SK-N-SH (cell line): ENCODE data around the gene CRYBA1. TPM values are rescaled to one million over a fixed set of nuclear protein-coding genes. Genes with fewer than 3 reads are reported as not detected.
"Not testable (repeated sequence)": the region's sequence is repeated elsewhere in the genome, so short reads cannot be mapped to it uniquely, and the experiment has no call there.

Experiments used
- CTCF ChIA-PET: fragments of 300-600, 350-600 bp; formaldehyde crosslinking; extraction: SDS; loops from one replicate; lab custom pipeline; 2021; lab: Yijun Ruan, JAX
- POLR2A ChIA-PET: fragments of 350-600 bp; sonication (Branson Sonifier 250); formaldehyde crosslinking; extraction: SDS; loops from one replicate; lab custom pipeline; 2020; ENCODE audit warnings: antibody characterized with exemption, inconsistent platforms; lab: Yijun Ruan, JAX
- DNase-seq: peaks from one replicate; pipeline ENCODE4 v3.0.0; 2012
- H2AFZ ChIP-seq: fragments of 200-600 bp; sonication (generic); 2 replicates; pipeline ENCODE4 v1.8.1; 2016; ENCODE audit warnings: antibody characterized with exemption, mild to moderate bottlenecking, low read depth
- H3F3A ChIP-seq: fragments of 200-600 bp; sonication (generic); replicated peaks from 2 replicates; pipeline ENCODE3; 2016; ENCODE audit warnings: antibody characterized with exemption, mild to moderate bottlenecking; ENCODE audit not compliant: insufficient read depth
- H3K27ac ChIP-seq, 2 experiments: fragments of 200-500 bp in 1 of 2; fragments of 200-600 bp in 1 of 2; sonication (Bioruptor generic) in 1 of 2; sonication (generic), shearing (Covaris generic) in 1 of 2; 2 replicates each; pipeline versions ENCODE4 v1.5.1 to v1.6.1; 2014 to 2016; ENCODE audit warnings: low read depth in 2 of 2, inconsistent platforms in 1 of 2, low read length in 1 of 2, mild to moderate bottlenecking in 1 of 2, mixed read lengths in 1 of 2
- H3K27me3 ChIP-seq: fragments of 200-600 bp; sonication (generic), shearing (Covaris generic); 2 replicates; pipeline ENCODE4 v1.6.1; 2016; ENCODE audit warnings: mixed run types; ENCODE audit not compliant: insufficient read depth
- H3K36me3 ChIP-seq, 2 experiments: fragments of 200-500 bp in 1 of 2; fragments of 200-600 bp in 1 of 2; sonication (Bioruptor generic) in 1 of 2; sonication (generic) in 1 of 2; replicated peaks in 1 of 2; 2 replicates each; pipeline versions ENCODE3 to v1.5.1; 2014 to 2016; ENCODE audit warnings: low read length in 1 of 2, mild to moderate bottlenecking in 1 of 2; ENCODE audit not compliant: insufficient read depth in 2 of 2, control insufficient read depth in 1 of 2
- H3K4me1 ChIP-seq, 2 experiments: fragments of 200-500 bp in 1 of 2; fragments of 200-600 bp in 1 of 2; sonication (Bioruptor generic) in 1 of 2; sonication (generic), shearing (Covaris generic) in 1 of 2; 2 replicates each; pipeline versions ENCODE4 v1.5.1 to v1.6.1; 2014 to 2016; ENCODE audit warnings: low read depth in 1 of 2, low read length in 1 of 2, mixed run types in 1 of 2; ENCODE audit not compliant: insufficient read depth in 2 of 2, control insufficient read depth in 1 of 2
- H3K4me2 ChIP-seq: fragments of 200-600 bp; sonication (generic), shearing (Covaris generic); 2 replicates; pipeline ENCODE4 v1.6.1; 2017; ENCODE audit warnings: mixed run types
- H3K4me3 ChIP-seq, 2 experiments: fragments of 200-500 bp in 1 of 2; fragments of 200-600 bp in 1 of 2; sonication (Bioruptor generic) in 1 of 2; sonication (generic), shearing (Covaris generic) in 1 of 2; 2 replicates each; pipeline versions ENCODE4 v1.5.1 to v1.8.1; 2014 to 2016; ENCODE audit warnings: low read depth in 2 of 2, inconsistent platforms in 1 of 2, low read length in 1 of 2, mild to moderate bottlenecking in 1 of 2, mixed read lengths in 1 of 2, moderate library complexity in 1 of 2
- H3K79me2 ChIP-seq: fragments of 200-600 bp; sonication (generic); 2 replicates; pipeline ENCODE4 v1.8.1; 2017; ENCODE audit warnings: mild to moderate bottlenecking; ENCODE audit not compliant: insufficient read depth
- H3K9ac ChIP-seq: fragments of 200-600 bp; sonication (generic); 2 replicates; pipeline ENCODE4 v1.6.1; 2017; ENCODE audit warnings: mixed run types
- H3K9me2 ChIP-seq: fragments of 200-600 bp; sonication (generic); 2 replicates; pipeline ENCODE4 v1.6.1; 2017; ENCODE audit warnings: mixed run types
- H3K9me3 ChIP-seq: fragments of 200-600 bp; sonication (generic); 2 replicates; pipeline ENCODE4 v1.6.1; 2017; ENCODE audit warnings: mixed run types, mild to moderate bottlenecking, moderate library complexity
- H4K20me1 ChIP-seq: fragments of 200-600 bp; sonication (generic); 2 replicates; pipeline ENCODE4 v1.6.1; 2017; ENCODE audit warnings: mild to moderate bottlenecking, mixed run types; ENCODE audit not compliant: insufficient read depth
- CTCF ChIP-seq: fragments of 200-600 bp; sonication (generic); IDR thresholded peaks from 2 replicates; pipeline ENCODE4 v1.6.1; 2017; ENCODE audit warnings: antibody characterized with exemption, mild to moderate bottlenecking, moderate library complexity
- FOXJ3 ChIP-seq: sonication (generic); formaldehyde crosslinking; IDR thresholded peaks from 2 replicates; pipeline ENCODE4 v1.5.1; 2020; ENCODE audit warnings: mild to moderate bottlenecking, missing genetic modification reagents
- FOXM1 ChIP-seq: IDR thresholded peaks from 2 replicates; pipeline ENCODE4 v1.4.0; 2012; ENCODE audit warnings: low read depth, mild to moderate bottlenecking
- JUND ChIP-seq: IDR thresholded peaks from 2 replicates; pipeline ENCODE4 v1.4.0; 2012
- MEF2A ChIP-seq: IDR thresholded peaks from 2 replicates; pipeline ENCODE4 v1.4.0; 2012; ENCODE audit warnings: low read depth, borderline replicate concordance
- MXI1 ChIP-seq: IDR thresholded peaks from 2 replicates; pipeline ENCODE4 v1.6.1; 2012; ENCODE audit warnings: mild to moderate bottlenecking, low read depth, low read length, improper control_type of control experiment
- RAD21 ChIP-seq: IDR thresholded peaks from 2 replicates; pipeline ENCODE4 v1.6.1; 2012; ENCODE audit warnings: mild to moderate bottlenecking, low read length
- RXRA ChIP-seq: IDR thresholded peaks from 2 replicates; pipeline ENCODE4 v1.4.0; 2012; ENCODE audit warnings: low read depth, mild to moderate bottlenecking, borderline replicate concordance
- SMC3 ChIP-seq: IDR thresholded peaks from 2 replicates; pipeline ENCODE4 v1.6.1; 2012; ENCODE audit warnings: low read depth, low read length, improper control_type of control experiment
- USF1 ChIP-seq: IDR thresholded peaks from 2 replicates; pipeline ENCODE4 v1.4.0; 2012; ENCODE audit warnings: low read depth, borderline replicate concordance
- USF2 ChIP-seq: fragments of 150-350 bp; IDR thresholded peaks from 2 replicates; pipeline ENCODE4 v1.6.1; 2017; ENCODE audit warnings: antibody characterized with exemption, low read length, low read depth, borderline replicate concordance
- WGBS: methylation state at CpG from one replicate; pipeline ENCODE4 v1.1.6; 2017; ENCODE audit warnings: low lambda C conversion rate; 5-methylcytosine and 5-hydroxymethylcytosine counted together
- polyA plus RNA-seq, 3 experiments: library from polyadenylated mRNA; depleted of rRNA; stranded (reverse); fragments of >200 nt; gene quantifications; 2 replicates each; pipeline ENCODE4 v1.2.3, GENCODE V29; 2012

Gene CRYBA1
- polyA plus RNA-seq, 1 of the 3 experiments (the other 2 are of a cell fraction) = not detected

- TF ChIP-seq CTCF (no peak), FOXJ3 (no peak), MEF2A (no peak)
Measured at GRCh38 chr17:29216856-29217255, 29.8 kb upstream of the CRYBA1 start (continued).

- no peak overlapping the region for H3K4me2 ChIP-seq
- ChIA-PET POLR2A (interaction anchor here (1.0 kb wide), 1 partner anchor 74 kb away, joined by 3 read pairs; no protein-coding TSS in a partner anchor), CTCF (interaction anchor here (0.6 to 19.8 kb wide), 48 partner anchors 8 to 354 kb away, joined by 3 to 438 read pairs (median 6); partner anchors contain the start of genes CRYBA1, MYO18A and SEZ6)
- H2AFZ ChIP-seq = peak overlapping the region; percentile 47; the same call in 1 of the 2 replicates
- no peak overlapping the region for H3K9ac ChIP-seq
- WGBS = 18% methylated on average over 14 of the region's 14 CpGs
- H4K20me1 ChIP-seq = no peaks in the 10 kb centered on the region
- peak; percentile 86 for DNase-seq
- H3K4me1 ChIP-seq = peaks cover 0 to 6% of the 10 kb centered on the region in 2 experiments; a peak in 1 of 4 replicates
- H3K27me3 ChIP-seq = no peaks in the 10 kb centered on the region
- peak; percentile 75 for TF ChIP-seq RAD21
- TF ChIP-seq FOXJ3 = no peak
- TF ChIP-seq MXI1 = no peak; the same call in 1 of the 2 replicates
- TF ChIP-seq USF1 = no peak
- no peak for TF ChIP-seq USF2
- peak; percentile 97 for TF ChIP-seq CTCF
- no peak for TF ChIP-seq FOXM1
- TF ChIP-seq JUND = no peak
- TF ChIP-seq RXRA = peak; percentile 25; the same call in 1 of the 2 replicates
- TF ChIP-seq SMC3 = peak; percentile 92
- H3K9me3 ChIP-seq = no peaks in the 10 kb centered on the region
- no peaks in the 10 kb centered on the region for H3K9me2 ChIP-seq
- no peak overlapping the region for H3K27ac ChIP-seq
- no peaks in the 10 kb centered on the region for H3F3A ChIP-seq
- H3K4me3 ChIP-seq = peak overlapping the region in 1 of 2 experiments; percentile 17; a peak in 1 of 4 replicates
- H3K36me3 ChIP-seq = no peaks in the 10 kb centered on the region
- H3K79me2 ChIP-seq = no peaks in the 10 kb centered on the region
Measured at GRCh38 chr17:29219378-29220047, 27.1 kb upstream of the CRYBA1 start.

GRCh38 chr17:29221338-29221737 is 25.3 kb upstream of the CRYBA1 start:
- H3K27ac ChIP-seq, H3K9me3 ChIP-seq, POLR2A ChIA-PET, H3K4me3 ChIP-seq, H3K4me1 ChIP-seq, H3K27me3 ChIP-seq, H4K20me1 ChIP-seq, H3F3A ChIP-seq, H2AFZ ChIP-seq, H3K4me2 ChIP-seq, DNase-seq, H3K36me3 ChIP-seq, H3K9ac ChIP-seq, H3K79me2 ChIP-seq, H3K9me2 ChIP-seq: not testable (repeated sequence)
- CTCF ChIA-PET = interaction anchor here (1.0 to 19.8 kb wide), 6 partner anchors 21 to 271 kb away, joined by 3 to 438 read pairs (median 20); no protein-coding TSS in a partner anchor
- WGBS = 96% methylated on average over 11 of the region's 11 CpGs
